Esophagus muscularis mucosa (tissue), 4 donors: ENCODE results near the gene GPR37L1. TPM values are rescaled to one million over a fixed set of nuclear protein-coding genes. Genes with fewer than 3 reads are reported as not detected.

Experiments
- DNase-seq: peaks from one replicate; pipeline ENCODE4 v3.0.0-alpha.2; 2017; ENCODE audit errors: extremely low spot score
- H3K27ac ChIP-seq, 4 donors: fragments of 200-600 bp; sonication (generic); replicated peaks in 1 of 4; 1 replicate in 3 of 4; 2 replicates in 1 of 4; pipeline ENCODE4 v1.5.1; 2016 to 2019; ENCODE audit warnings: mild to moderate bottlenecking in 1 of 4
- H3K27me3 ChIP-seq, 4 donors: fragments of 200-600 bp; sonication (generic); one replicate each; pipeline versions ENCODE4 v1.5.1 to v1.6.0; 2016 to 2019
- H3K36me3 ChIP-seq, 4 donors: fragments of 200-600 bp; sonication (generic); one replicate each; pipeline ENCODE4 v1.5.1; 2016 to 2019
- H3K4me1 ChIP-seq, 4 donors: fragments of 200-600 bp; sonication (generic); one replicate each; pipeline ENCODE4 v1.5.1; 2016 to 2019
- H3K4me3 ChIP-seq, 4 donors: fragments of 200-600 bp; sonication (generic); 1 replicate in 2 of 4; 2 replicates in 2 of 4; pipeline ENCODE4 v1.5.1; 2016 to 2019; ENCODE audit warnings: mild to moderate bottlenecking in 4 of 4, moderate library complexity in 1 of 4
- H3K9me3 ChIP-seq, 4 donors: fragments of 200-600 bp; sonication (generic); 1 replicate in 3 of 4; 2 replicates in 1 of 4; pipeline ENCODE4 v1.5.1; 2016 to 2019
- EP300 ChIP-seq: sonication (generic); formaldehyde crosslinking; IDR thresholded peaks from one replicate; pipeline ENCODE4 v1.6.1; 2017; ENCODE audit warnings: antibody characterized with exemption
- POLR2A ChIP-seq: fragments of 450-650 bp; IDR thresholded peaks from one replicate; pipeline ENCODE4 v1.6.1; 2017; ENCODE audit warnings: antibody characterized with exemption, moderate library complexity, mild to moderate bottlenecking, low read depth
- POLR2AphosphoS5 ChIP-seq, 2 donors: sonication (generic); formaldehyde crosslinking; IDR thresholded peaks; one replicate each; pipeline ENCODE4 v1.6.1; 2017; ENCODE audit warnings: antibody characterized with exemption in 2 of 2
- WGBS: methylation state at CpG from one replicate; pipeline ENCODE4 v1.1.5; 2018; 5-methylcytosine and 5-hydroxymethylcytosine counted together
- intact Hi-C: fragments of 100-400 bp; cut with DNase I; formaldehyde crosslinking; loops from one replicate; pipeline ENCODE4 v1.15.1; 2023
- small RNA-seq, 3 donors: library from RNA; depleted of rRNA; stranded (forward); fragments of <200 nt; gene quantifications; one replicate each; pipeline ENCODE3, GENCODE V24; 2016
- total RNA-seq, 4 donors: library from RNA; depleted of rRNA; stranded (reverse); fragments of >200 nt; gene quantifications; one replicate each; pipeline versions ENCODE4 v1.1.0 to v1.2.1, GENCODE V29; 2016
- TF ChIP-seq, protein P1 (sequence below), 3 experiments: fragments of 200-600 bp in 2 of 3; fragments of 450-650 bp in 1 of 3; sonication (generic) in 2 of 3; IDR thresholded peaks; one replicate each; pipeline ENCODE4 v1.5.1; 2017 to 2019; ENCODE audit warnings: antibody characterized with exemption in 3 of 3, mild to moderate bottlenecking in 2 of 3, moderate library complexity in 1 of 3

GPR37L1 gene
- total RNA-seq, 4 donors from 2014 or later, result 0.17 to 0.69 (median 0.58) TPM; not detected in 1

GRCh38 chr1:202181586-202181985, 58.9 kb downstream of the GPR37L1 start:
- Histone ChIP-seq H3K4me3 (no peak overlapping the region), H3K9me3 (no peaks in the 10 kb centered on the region), H3K4me1 (peaks cover 0 to 8% (median 7%) of the 10 kb centered on the region in 4 donors), H3K27ac (no peak overlapping the region), H3K36me3 (no peaks in the 10 kb centered on the region), H3K27me3 (peaks cover 0 to 59% (median 2%) of the 10 kb centered on the region in 4 donors)
- DNase-seq, result no peak
- TF ChIP-seq EP300, result no peak
- no peak for TF ChIP-seq POLR2A
- no peak for TF ChIP-seq POLR2AphosphoS5 (IDR thresholded peaks at IDR 0.05)
- TF ChIP-seq, protein P1, sequence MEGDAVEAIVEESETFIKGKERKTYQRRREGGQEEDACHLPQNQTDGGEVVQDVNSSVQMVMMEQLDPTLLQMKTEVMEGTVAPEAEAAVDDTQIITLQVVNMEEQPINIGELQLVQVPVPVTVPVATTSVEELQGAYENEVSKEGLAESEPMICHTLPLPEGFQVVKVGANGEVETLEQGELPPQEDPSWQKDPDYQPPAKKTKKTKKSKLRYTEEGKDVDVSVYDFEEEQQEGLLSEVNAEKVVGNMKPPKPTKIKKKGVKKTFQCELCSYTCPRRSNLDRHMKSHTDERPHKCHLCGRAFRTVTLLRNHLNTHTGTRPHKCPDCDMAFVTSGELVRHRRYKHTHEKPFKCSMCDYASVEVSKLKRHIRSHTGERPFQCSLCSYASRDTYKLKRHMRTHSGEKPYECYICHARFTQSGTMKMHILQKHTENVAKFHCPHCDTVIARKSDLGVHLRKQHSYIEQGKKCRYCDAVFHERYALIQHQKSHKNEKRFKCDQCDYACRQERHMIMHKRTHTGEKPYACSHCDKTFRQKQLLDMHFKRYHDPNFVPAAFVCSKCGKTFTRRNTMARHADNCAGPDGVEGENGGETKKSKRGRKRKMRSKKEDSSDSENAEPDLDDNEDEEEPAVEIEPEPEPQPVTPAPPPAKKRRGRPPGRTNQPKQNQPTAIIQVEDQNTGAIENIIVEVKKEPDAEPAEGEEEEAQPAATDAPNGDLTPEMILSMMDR (IDR thresholded peaks at IDR 0.05), result no peak
- intact Hi-C loops, result no loop called here
- WGBS, result 74% methylated on average over 3 of the region's 7 CpGs

GRCh38 chr1:202182040-202182877, 59.5 kb downstream of the GPR37L1 start:
- intact Hi-C loops, result no loop called here
- TF ChIP-seq EP300 (no peak), POLR2A (no peak), POLR2AphosphoS5 (IDR thresholded peaks at IDR 0.05) (no peak)
- TF ChIP-seq, protein P1 (IDR thresholded peaks at IDR 0.05), result no peak
- no peak overlapping the region for H3K4me3 ChIP-seq
- peaks cover 0 to 8% (median 7%) of the 10 kb centered on the region in 4 donors for H3K4me1 ChIP-seq
- 85% methylated on average over 5 of the region's 8 CpGs for WGBS
- peaks cover 0 to 66% (median 2%) of the 10 kb centered on the region in 4 donors for H3K27me3 ChIP-seq
- H3K9me3 ChIP-seq, result no peaks in the 10 kb centered on the region
- H3K36me3 ChIP-seq, result no peaks in the 10 kb centered on the region
- H3K27ac ChIP-seq, result no peak overlapping the region
- no peak for DNase-seq

Small RNA genes within 50 kb of the gene (small RNA-seq; reads per million reads assigned to genes)
- 0 reads per million in 3 donors for gene CRIP1P3

Other genes starting within 250 kb of the GPR37L1 start
- 10 to 100 TPM; 20.3 to 31.0 (median 28.5) TPM for gene SHISA4, start 234.0 kb upstream of the GPR37L1 start, total RNA-seq
- gene LMOD1, start 176.4 kb upstream of the GPR37L1 start, total RNA-seq, result 1,000 to 10,000 TPM; 1,021 to 1,618 (median 1,290) TPM
- 10 to 100 TPM; 30.7 to 46.1 (median 32.4) TPM for gene TIMM17A, start 167.4 kb upstream of the GPR37L1 start, total RNA-seq
- 10 to 100 TPM; 33.0 to 49.0 (median 44.0) TPM for gene RNPEP, start 140.3 kb upstream of the GPR37L1 start, total RNA-seq
- gene ELF3, start 112.3 kb upstream of the GPR37L1 start, total RNA-seq, result 1 to 10 TPM in 2 of 4 donors, under 1 TPM in 1, not detected in 1; 0.17 to 2.9 (median 1.2) TPM
- gene ARL8A, start 21.8 kb downstream of the GPR37L1 start, total RNA-seq, result 10 to 100 TPM; 41.1 to 60.8 (median 53.6) TPM
- gene PTPN7, start 37.7 kb downstream of the GPR37L1 start, total RNA-seq, result 1 to 10 TPM in 2 of 4 donors, under 1 TPM in 2; 0.78 to 2.5 (median 1.3) TPM
- gene LGR6, start 70.9 kb downstream of the GPR37L1 start, total RNA-seq, result 1 to 10 TPM in 1 of 4 donors, under 1 TPM in 2, not detected in 1; under 0.01 to 1.2 (median 0.78) TPM
- gene UBE2T, start 219.0 kb downstream of the GPR37L1 start, total RNA-seq, result 1 to 10 TPM; 1.5 to 2.0 (median 1.8) TPM
- gene PPP1R12B, start 225.8 kb downstream of the GPR37L1 start, total RNA-seq, result 1,000 to 10,000 TPM in 2 of 4 donors, 100 to 1,000 TPM in 2; 692 to 1,262 (median 949) TPM